MM.1S (cell line): Measurements from ENCODE around the gene KIAA0513.

ENCODE experiments used
- CTCF ChIP-seq: fragments of 300-600 bp; sonication (generic); IDR thresholded peaks from 2 replicates; pipeline ENCODE4 v1.5.1; 2016; ENCODE audit warnings: antibody characterized with exemption, low read length, mixed read lengths
- EZH2 ChIP-seq: fragments of 300-600 bp; sonication (generic); optimal IDR thresholded peaks from 2 replicates; pipeline ENCODE3; 2017; ENCODE audit warnings: low read depth, mild to moderate bottlenecking, antibody characterized with exemption, low read length, mixed read lengths
- EZH2phosphoT487 ChIP-seq: fragments of 300-600 bp; sonication (generic); IDR thresholded peaks from 2 replicates; pipeline ENCODE4 v1.6.1; 2018; ENCODE audit warnings: antibody characterized with exemption, low read length

DNA sequence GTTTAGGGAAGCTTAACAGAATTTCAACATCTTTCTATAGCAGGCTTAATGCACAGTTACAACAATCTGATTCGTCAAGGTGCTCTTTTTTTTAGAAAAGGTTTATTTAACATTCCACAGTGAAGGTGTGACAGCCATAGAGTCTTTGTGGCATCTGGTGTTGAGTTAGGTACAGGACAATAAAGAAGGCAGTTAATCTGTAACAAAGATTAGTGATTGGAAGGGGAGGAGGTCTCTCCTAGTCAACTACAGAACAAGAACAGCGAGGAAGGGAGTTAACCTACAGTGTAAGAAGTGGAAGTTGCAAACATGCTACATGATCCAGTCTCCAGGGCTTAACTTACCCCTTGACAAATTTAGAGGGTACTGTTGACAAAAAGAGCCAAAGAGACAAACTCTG, 13.3 kb upstream of the KIAA0513 start:
- no peak for TF ChIP-seq CTCF
- TF ChIP-seq EZH2, result no peak
- TF ChIP-seq EZH2phosphoT487, result no peak
